ENCODE results near the gene GIMAP1. TPM values are rescaled to one million over a fixed set of nuclear protein-coding genes. Genes with fewer than 3 reads are reported as not detected.
"Not testable (repeated sequence)": the region's sequence is repeated elsewhere in the genome, so short reads cannot be mapped to it uniquely, and the experiment has no call there.

The GIMAP1 gene
- total RNA-seq (1 to 10 TPM; 3.3 to 6.7 (median 4.5) TPM), polyA plus RNA-seq (7.8 TPM)
- long read RNA-seq, donor 1, full-length matches to known transcripts, result 8 of 8 reads
- long read RNA-seq, donor 1, partial matches to known transcripts, result 0 of 8 reads
- long read RNA-seq, donor 1, other reads (novel, unspliced or antisense), result 0 of 8 reads
- long read RNA-seq, donor 2, full-length matches to known transcripts, result 8 of 8 reads
- long read RNA-seq, donor 2, partial matches to known transcripts, result 0 of 8 reads
- long read RNA-seq, donor 2, other reads (novel, unspliced or antisense), result 0 of 8 reads
- long read RNA-seq, donor 3, full-length matches to known transcripts, result 25 of 26 reads
- long read RNA-seq, donor 3, partial matches to known transcripts, result 0 of 26 reads
- long read RNA-seq, donor 3, other reads (novel, unspliced or antisense), result 1 of 26 reads
- long read RNA-seq, donor 4, full-length matches to known transcripts, result 2 of 2 reads
- long read RNA-seq, donor 4, partial matches to known transcripts, result 0 of 2 reads
- long read RNA-seq, donor 4, other reads (novel, unspliced or antisense), result 0 of 2 reads

GRCh38 chr7:150716368-150716767 lies at the start of gene GIMAP1:
TSS of gene GIMAP1 (plus strand) at chr7:150716613. CDS start at chr7:150719048, 2,435 bp downstream.
- ATAC-seq, result peak; percentile 87 to 95

GRCh38 chr7:150668472-150668911 lies 47.9 kb upstream of the GIMAP1 start:
- Histone ChIP-seq H3K27ac (ENCODE audit: low read length) (no peak overlapping the region), H3K27me3 (ENCODE audit: control insufficient read depth, insufficient read depth) (no peaks in the 10 kb centered on the region), H3K4me1 (ENCODE audit: control insufficient read depth, insufficient read depth, low read length) (no peaks in the 10 kb centered on the region), H3K9me3 (ENCODE audit: control insufficient read depth, low read length) (no peaks in the 10 kb centered on the region), H3K4me3 (ENCODE audit: low read length) (no peak overlapping the region)
- no peak for DNase-seq
- ATAC-seq, result peak; percentile 41 to 55
- WGBS, result 59% methylated on average over 1 of the region's 1 CpG
- intact Hi-C loops (cut with DNase I), result no loop called here

More at GRCh38 chr7:150716368-150716767, at the start of gene GIMAP1:
- Histone ChIP-seq H3K4me1 (ENCODE audit: control insufficient read depth, insufficient read depth, low read length) (no peaks in the 10 kb centered on the region), H3K27ac (ENCODE audit: low read length) (peak within 1 kb of the TSS; percentile 91), H3K27me3 (ENCODE audit: control insufficient read depth, insufficient read depth) (no peaks in the 10 kb centered on the region), H3K9me3 (ENCODE audit: control insufficient read depth, low read length) (no peaks in the 10 kb centered on the region), H3K4me3 (ENCODE audit: low read length) (peak within 1 kb of the TSS; percentile 86)
- intact Hi-C loops (cut with DNase I), result no loop called here
- peak; percentile 55 to 68 (median 66) for DNase-seq
- WGBS, result 40% methylated on average over 5 of the region's 5 CpGs

- H3K4me3 ChIP-seq (ENCODE audit: low read length), result no peak overlapping the region
- no peak overlapping the region for H3K27ac ChIP-seq (ENCODE audit: low read length)
- ATAC-seq, result no peak
- H3K27me3 ChIP-seq (ENCODE audit: control insufficient read depth, insufficient read depth), result no peaks in the 10 kb centered on the region
- no peak for DNase-seq
- H3K4me1 ChIP-seq (ENCODE audit: control insufficient read depth, insufficient read depth, low read length), result no peaks in the 10 kb centered on the region
- intact Hi-C loops (cut with DNase I), result no loop called here
- no peaks in the 10 kb centered on the region for H3K9me3 ChIP-seq (ENCODE audit: control insufficient read depth, low read length)
Observed at GRCh38 chr7:150668977-150669376, 47.4 kb upstream of the GIMAP1 start.

- intact Hi-C loops (cut with DNase I); H3K4me1 ChIP-seq (ENCODE audit: control insufficient read depth, insufficient read depth, low read length); H3K9me3 ChIP-seq (ENCODE audit: control insufficient read depth, low read length); H3K27me3 ChIP-seq (ENCODE audit: control insufficient read depth, insufficient read depth); H3K27ac ChIP-seq (ENCODE audit: low read length); ATAC-seq; H3K4me3 ChIP-seq (ENCODE audit: low read length); DNase-seq: not testable (repeated sequence)
- WGBS, result 92% methylated on average over 7 of the region's 7 CpGs
Observed at GRCh38 chr7:150671798-150672585, 44.4 kb upstream of the GIMAP1 start.

- Histone ChIP-seq H3K9me3 (ENCODE audit: control insufficient read depth, low read length) (no peaks in the 10 kb centered on the region), H3K27me3 (ENCODE audit: control insufficient read depth, insufficient read depth) (no peaks in the 10 kb centered on the region), H3K27ac (ENCODE audit: low read length) (peak overlapping the region; percentile 20), H3K4me3 (ENCODE audit: low read length) (no peak overlapping the region), H3K4me1 (ENCODE audit: control insufficient read depth, insufficient read depth, low read length) (no peaks in the 10 kb centered on the region)
- no peak for DNase-seq
- intact Hi-C loops (cut with DNase I), result loop anchor here in 1 of 4 donors (2.0 kb wide), 2 partner anchors 45 to 61 kb away; partner anchors contain the start of gene GIMAP5
- WGBS, result 54% methylated on average over 2 of the region's 2 CpGs
- ATAC-seq, result no peak
Observed at GRCh38 chr7:150675714-150676113, 40.7 kb upstream of the GIMAP1 start.

GRCh38 chr7:150676276-150676675 lies 40.1 kb upstream of the GIMAP1 start:
- DNase-seq; H3K9me3 ChIP-seq (ENCODE audit: control insufficient read depth, low read length); H3K4me1 ChIP-seq (ENCODE audit: control insufficient read depth, insufficient read depth, low read length); H3K27me3 ChIP-seq (ENCODE audit: control insufficient read depth, insufficient read depth); H3K4me3 ChIP-seq (ENCODE audit: low read length); H3K27ac ChIP-seq (ENCODE audit: low read length): not testable (repeated sequence)
- intact Hi-C loops (cut with DNase I), result loop anchor here in 1 of 4 donors (2.0 kb wide), 2 partner anchors 45 to 61 kb away; partner anchors contain the start of gene GIMAP5
- ATAC-seq, result peak; percentile 43 to 51

- not testable (repeated sequence) for H3K27me3 ChIP-seq (ENCODE audit: control insufficient read depth, insufficient read depth); H3K27ac ChIP-seq (ENCODE audit: low read length); DNase-seq; H3K9me3 ChIP-seq (ENCODE audit: control insufficient read depth, low read length); H3K4me3 ChIP-seq (ENCODE audit: low read length); H3K4me1 ChIP-seq (ENCODE audit: control insufficient read depth, insufficient read depth, low read length)
- intact Hi-C loops (cut with DNase I), result loop anchor here in 1 of 4 donors (2.0 kb wide), 2 partner anchors 46 to 60 kb away; partner anchors contain the start of gene GIMAP5
- WGBS, result 49% methylated on average over 3 of the region's 3 CpGs
- peak; percentile 64 to 91 for ATAC-seq
Observed at GRCh38 chr7:150676854-150677253, 39.6 kb upstream of the GIMAP1 start.

- H3K4me3 ChIP-seq (ENCODE audit: low read length); ATAC-seq; H3K27ac ChIP-seq (ENCODE audit: low read length); DNase-seq; H3K27me3 ChIP-seq (ENCODE audit: control insufficient read depth, insufficient read depth); H3K4me1 ChIP-seq (ENCODE audit: control insufficient read depth, insufficient read depth, low read length); H3K9me3 ChIP-seq (ENCODE audit: control insufficient read depth, low read length); intact Hi-C loops (cut with DNase I): not testable (repeated sequence)
- 80% methylated on average over 11 of the region's 11 CpGs for WGBS
Observed at GRCh38 chr7:150678601-150679000, 37.8 kb upstream of the GIMAP1 start.

- WGBS, result 77% methylated on average over 2 of the region's 2 CpGs
- DNase-seq, result not testable (repeated sequence)
Observed at GRCh38 chr7:150680364-150680763, 36.0 kb upstream of the GIMAP1 start.

GRCh38 chr7:150685219-150686029 lies 31.0 kb upstream of the GIMAP1 start, which contains the start of gene GIMAP2:
TSS of gene GIMAP2 (plus strand) at chr7:150685706. CDS start at chr7:150687060, 1,354 bp downstream.
- intact Hi-C loops (cut with DNase I), result no loop called here
- Histone ChIP-seq H3K27me3 (ENCODE audit: control insufficient read depth, insufficient read depth) (no peaks in the 10 kb centered on the region), H3K4me1 (ENCODE audit: control insufficient read depth, insufficient read depth, low read length) (peaks cover 3% of the 10 kb centered on the region), H3K27ac (ENCODE audit: low read length) (peak within 1 kb of the TSS; percentile 98), H3K9me3 (ENCODE audit: control insufficient read depth, low read length) (no peaks in the 10 kb centered on the region), H3K4me3 (ENCODE audit: low read length) (peak within 1 kb of the TSS; percentile 81)
- 34% methylated on average over 6 of the region's 6 CpGs for WGBS
- ATAC-seq (peak; percentile 85 to 90), DNase-seq (no peak)

More at GRCh38 chr7:150680364-150680763, 36.0 kb upstream of the GIMAP1 start:
- H3K4me1 ChIP-seq (ENCODE audit: control insufficient read depth, insufficient read depth, low read length); H3K27ac ChIP-seq (ENCODE audit: low read length); H3K4me3 ChIP-seq (ENCODE audit: low read length); intact Hi-C loops (cut with DNase I); ATAC-seq; H3K9me3 ChIP-seq (ENCODE audit: control insufficient read depth, low read length); H3K27me3 ChIP-seq (ENCODE audit: control insufficient read depth, insufficient read depth): not testable (repeated sequence)

All from right cardiac atrium (tissue), 5 donors.